HG03575 (cell line): Measurements from ENCODE around the gene LPO.

ENCODE experiments used
- ATAC-seq: cut with Tn5 transposase; IDR thresholded peaks from one replicate; pipeline ENCODE4 v1.9.1; 2021; ENCODE audit not compliant: unreplicated experiment, insufficient number of reproducible peaks, low FRiP score; ENCODE audit errors: extremely low read depth

LPO gene

GRCh38 chr17:58271216-58271931, 33.0 kb downstream of the LPO start:
- no peak for ATAC-seq

- no peak for ATAC-seq
Measured at GRCh38 chr17:58272367-58273280, 34.2 kb downstream of the LPO start.

- ATAC-seq, result no peak
Measured at GRCh38 chr17:58273453-58274104, 35.2 kb downstream of the LPO start.

GRCh38 chr17:58275417-58275816, 37.0 kb downstream of the LPO start:
- ATAC-seq, result no peak

GRCh38 chr17:58276423-58276822, 38.0 kb downstream of the LPO start:
- no peak for ATAC-seq

DNA sequence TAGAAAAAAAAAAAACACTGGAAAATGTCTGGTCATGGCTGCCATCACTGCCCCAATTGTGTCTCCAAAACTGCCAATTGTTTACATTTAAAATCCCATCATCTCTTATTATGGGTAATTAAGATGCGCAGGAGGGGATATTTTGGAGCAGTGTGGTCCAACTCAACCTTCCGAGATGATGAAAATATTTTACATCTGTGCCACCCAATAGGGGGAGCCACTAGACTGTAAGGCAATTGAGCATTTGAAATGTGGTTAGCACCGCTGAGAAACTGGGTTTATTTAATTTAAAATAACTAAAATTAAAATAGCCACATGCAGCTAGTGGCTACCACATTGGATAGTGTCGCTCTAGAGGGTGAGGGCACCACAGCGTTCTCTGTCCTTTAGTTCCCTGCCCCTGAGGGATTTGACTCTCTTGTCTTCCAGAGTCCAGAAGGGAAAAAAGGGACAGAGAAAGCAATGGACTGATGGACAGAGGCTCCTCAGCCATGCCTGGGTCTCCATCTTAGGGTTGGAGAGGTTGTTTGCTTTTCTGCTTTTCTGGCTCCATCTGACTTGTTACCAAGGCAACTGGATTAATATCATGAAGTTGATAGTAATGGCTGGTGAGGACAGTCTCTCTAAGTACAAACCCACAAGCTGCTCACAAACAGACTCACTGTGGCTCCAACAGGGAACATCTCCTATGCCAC, 38.9 kb downstream of the LPO start:
- ATAC-seq, result no peak

- ATAC-seq, result no peak
Measured at GRCh38 chr17:58277802-58278595, 39.6 kb downstream of the LPO start.

GRCh38 chr17:58278661-58279015, 40.3 kb downstream of the LPO start:
- no peak for ATAC-seq

GRCh38 chr17:58279016-58279711, 40.8 kb downstream of the LPO start:
- ATAC-seq, result no peak

DNA sequence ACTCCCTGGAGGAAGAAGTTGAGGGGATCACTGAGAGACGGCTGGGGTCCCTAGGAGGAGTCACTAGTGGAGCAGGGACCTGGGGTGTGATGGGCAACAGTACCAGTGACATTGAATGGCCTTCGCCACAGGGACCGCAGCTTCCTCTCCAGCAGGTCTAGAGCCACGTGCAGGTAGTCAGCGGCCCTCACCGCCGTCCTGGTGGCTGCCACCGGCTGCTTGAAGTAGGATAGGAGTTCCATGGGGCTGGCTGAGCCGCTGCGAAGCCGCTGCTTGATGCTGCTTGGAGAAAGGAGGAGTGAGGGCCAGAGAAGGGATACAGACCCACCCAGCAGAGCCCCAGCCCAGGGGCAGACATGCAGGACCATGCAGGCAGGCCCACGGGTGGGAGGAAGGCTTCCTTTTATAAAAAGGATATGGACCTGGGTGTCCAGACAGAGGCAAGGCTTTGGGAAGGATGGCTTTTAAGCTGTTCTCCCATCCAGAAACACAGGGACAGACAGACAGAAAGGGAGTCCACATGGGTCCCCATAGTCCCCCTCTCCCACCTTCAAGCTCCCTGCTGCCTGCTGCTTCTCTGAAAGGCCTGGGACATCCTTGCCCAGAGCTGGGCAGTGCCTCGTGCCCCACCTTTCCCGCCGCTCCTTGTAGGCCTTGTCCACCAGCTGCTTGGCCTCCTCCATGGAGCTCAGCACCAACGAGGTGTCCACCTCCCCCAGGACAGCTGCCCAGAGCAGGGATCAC, 41.5 kb downstream of the LPO start:
- no peak for ATAC-seq

GRCh38 chr17:58280480-58281217, 42.3 kb downstream of the LPO start, which contains the start of gene MPO:
Gene MPO (minus strand): TSS chr17:58280935. CDS start chr17:58280758, 177 bp downstream.
- no peak for ATAC-seq

DNA sequence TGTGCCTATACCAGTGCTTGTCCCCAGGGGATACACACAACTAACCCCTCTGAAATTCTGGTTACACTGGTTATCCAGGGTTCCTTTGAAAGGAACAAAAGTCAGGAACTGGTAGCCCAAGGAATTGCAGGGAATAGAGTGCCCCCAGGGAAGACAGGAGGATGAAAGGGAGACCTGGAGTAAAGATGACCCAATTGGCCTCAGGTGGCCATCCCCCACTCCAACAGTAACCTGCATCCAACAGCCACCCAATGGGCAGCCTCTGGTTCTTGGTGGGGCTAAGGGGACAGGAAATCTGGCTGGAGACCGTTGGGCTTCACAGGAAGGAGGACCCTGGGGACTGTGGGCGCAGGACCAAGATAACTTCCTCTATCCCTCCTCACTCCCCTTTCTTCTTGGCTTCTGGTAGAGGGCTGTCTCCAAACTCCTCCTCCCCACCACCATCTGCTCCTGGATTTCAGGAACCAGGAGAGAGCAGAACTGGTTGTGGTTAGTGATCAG, 43.2 kb downstream of the LPO start:
- no peak for ATAC-seq

DNA sequence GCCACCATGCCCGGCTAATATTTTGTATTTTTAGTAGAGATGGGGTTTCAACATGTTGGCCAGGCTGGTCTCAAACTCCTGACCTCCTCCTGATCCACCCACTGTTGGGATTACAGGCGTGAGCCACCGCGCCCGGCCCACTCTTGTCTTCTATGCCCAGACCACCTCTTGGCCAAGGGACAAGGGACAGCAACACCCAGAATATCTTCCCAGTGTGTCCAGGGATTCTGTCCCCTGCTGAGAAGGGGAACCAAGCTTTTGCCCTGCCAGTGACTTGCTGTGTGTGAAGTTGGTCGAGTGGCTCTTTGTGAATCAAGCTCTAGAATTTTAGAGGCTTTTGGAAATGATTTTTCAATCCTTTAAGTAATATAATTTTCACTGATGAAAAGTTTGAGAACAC, 44.1 kb downstream of the LPO start:
- ATAC-seq, result no peak

DNA sequence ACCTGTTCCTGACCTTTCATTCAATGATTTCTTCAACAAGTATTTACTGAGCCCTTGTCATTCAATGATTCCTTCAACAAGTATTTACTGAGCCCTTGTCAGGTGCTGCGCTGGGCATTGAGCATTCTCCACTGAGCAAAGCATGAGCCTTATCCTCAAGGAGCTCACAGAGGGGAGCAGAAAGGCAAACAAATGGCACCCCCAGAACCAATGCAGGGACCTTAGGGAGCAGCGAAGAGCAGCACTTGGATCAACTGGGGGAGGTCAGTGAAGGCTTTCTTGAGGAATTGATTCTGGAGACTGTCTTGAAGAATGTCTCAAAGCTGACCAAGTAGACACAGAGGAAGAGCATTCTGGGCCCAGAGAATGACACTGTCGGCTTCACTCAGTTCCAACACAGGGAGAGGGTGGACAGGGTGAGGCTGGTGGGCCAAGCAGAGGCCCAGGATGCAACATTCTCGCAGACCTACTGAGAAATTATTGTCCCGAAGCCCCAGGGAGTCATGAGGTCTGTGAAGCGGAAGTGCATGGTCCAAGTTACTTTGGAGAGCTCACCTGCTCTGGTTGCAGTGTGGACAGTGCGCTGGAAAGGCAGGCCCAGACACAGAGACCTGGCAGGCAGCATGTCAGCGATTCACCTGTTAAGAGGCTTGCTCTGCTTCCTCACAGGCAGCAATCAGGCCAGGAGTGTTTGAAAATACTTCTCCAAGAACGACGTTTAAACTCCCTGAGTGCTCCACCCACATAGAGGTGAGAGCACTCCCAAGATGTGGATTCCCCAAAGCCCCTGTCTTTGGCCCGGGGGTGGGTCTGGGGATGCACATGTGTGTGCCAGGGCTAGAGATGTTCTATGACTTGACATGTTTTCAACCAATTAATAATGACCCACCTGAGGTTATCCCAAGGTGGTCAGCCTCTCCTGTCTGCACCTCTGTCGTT, 45.6 kb downstream of the LPO start:
- no peak for ATAC-seq

DNA sequence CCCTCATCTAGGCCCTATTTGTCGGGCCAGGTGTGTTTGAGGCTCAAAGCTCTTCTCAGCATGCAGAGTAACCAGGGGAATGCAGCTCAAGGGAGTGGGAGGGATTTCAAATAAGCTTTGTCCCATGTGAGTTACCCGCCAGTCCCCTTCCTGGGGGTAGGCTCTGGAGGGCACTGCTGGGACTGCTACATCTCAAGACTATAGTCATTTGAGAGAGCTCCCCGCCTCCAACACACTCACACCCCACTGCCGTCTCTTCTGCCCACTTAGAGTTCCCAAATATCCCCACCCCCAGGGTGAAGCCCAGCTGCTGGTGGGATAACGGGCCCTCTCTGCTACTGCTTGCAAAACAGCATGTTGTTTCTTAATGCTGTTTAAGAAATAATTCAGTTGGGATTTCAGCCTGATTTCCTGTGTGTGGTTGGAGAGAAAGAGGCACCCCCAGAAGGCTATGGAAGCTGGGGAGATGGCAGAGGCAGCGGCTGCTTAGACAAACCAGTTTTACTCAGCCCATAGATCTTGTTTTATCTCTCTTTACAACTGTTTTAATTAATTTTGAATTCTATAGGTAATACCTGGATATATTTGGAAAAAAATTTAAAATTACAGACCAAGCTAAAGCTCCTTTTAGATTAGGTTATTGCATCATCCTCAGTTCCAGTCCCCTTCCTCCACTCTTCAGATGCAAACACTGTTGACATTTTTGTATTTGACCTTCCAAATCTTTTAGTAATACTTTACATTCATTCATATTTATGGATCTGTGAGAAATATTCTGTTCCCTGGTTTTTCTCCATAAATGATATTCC, 46.4 kb downstream of the LPO start:
- no peak for ATAC-seq
